HEK293 (cell line): ENCODE results near the gene LUC7L2.

Experiments used
- KLF16 ChIP-seq: fragments of 450-650 bp; formaldehyde crosslinking; IDR thresholded peaks from 2 replicates; pipeline ENCODE4 v1.5.1; 2017; ENCODE audit warnings: missing biosample characterization, missing genetic modification characterization
- RBAK ChIP-seq: fragments of 450-650 bp; formaldehyde crosslinking; IDR thresholded peaks from 2 replicates; pipeline ENCODE4 v1.5.1; 2016; ENCODE audit warnings: missing biosample characterization, missing genetic modification characterization
- SP3 ChIP-seq: fragments of 450-650 bp; formaldehyde crosslinking; IDR thresholded peaks from 2 replicates; pipeline ENCODE4 v1.5.1; 2016; ENCODE audit warnings: missing biosample characterization, missing genetic modification characterization
- YY1 ChIP-seq: fragments of 450-650 bp; formaldehyde crosslinking; IDR thresholded peaks from 2 replicates; pipeline ENCODE4 v1.5.1; 2018; ENCODE audit warnings: missing biosample characterization, missing genetic modification characterization
- ZNF114 ChIP-seq: fragments of 450-650 bp; formaldehyde crosslinking; IDR thresholded peaks from 2 replicates; pipeline ENCODE4 v1.5.0; 2017; ENCODE audit warnings: missing biosample characterization, missing genetic modification characterization
- ZNF221 ChIP-seq: fragments of 450-650 bp; formaldehyde crosslinking; IDR thresholded peaks from 2 replicates; pipeline ENCODE4 v1.5.1; 2017; ENCODE audit warnings: missing biosample characterization, missing genetic modification characterization, borderline replicate concordance
- ZNF561 ChIP-seq: fragments of 450-650 bp; IDR thresholded peaks from 2 replicates; pipeline ENCODE4 v1.5.1; 2018; ENCODE audit warnings: missing biosample characterization, missing genetic modification characterization, borderline replicate concordance
- ZNF596 ChIP-seq: fragments of 450-650 bp; IDR thresholded peaks from 2 replicates; pipeline ENCODE4 v1.5.0; 2018; ENCODE audit warnings: missing biosample characterization, mild to moderate bottlenecking, missing genetic modification characterization, moderate library complexity
- ZNF626 ChIP-seq: fragments of 450-650 bp; sonication (Bioruptor Pico); formaldehyde crosslinking; IDR thresholded peaks from 2 replicates; pipeline ENCODE4 v1.5.1; 2018; ENCODE audit warnings: missing biosample characterization, missing genetic modification characterization, inconsistent platforms
- ZNF664 ChIP-seq: fragments of 450-650 bp; formaldehyde crosslinking; IDR thresholded peaks from 2 replicates; pipeline ENCODE4 v1.5.1; 2016; ENCODE audit warnings: missing biosample characterization, missing genetic modification characterization
- ZNF776 ChIP-seq: fragments of 450-650 bp; formaldehyde crosslinking; IDR thresholded peaks from 2 replicates; pipeline ENCODE4 v1.5.0; 2017; ENCODE audit warnings: missing biosample characterization, missing genetic modification characterization, borderline replicate concordance
- TF ChIP-seq, protein P1 (sequence below): sonication (generic); formaldehyde crosslinking; IDR thresholded peaks from 2 replicates; pipeline ENCODE4 v1.8.1; 2022; ENCODE audit warnings: mild to moderate bottlenecking, moderate library complexity, missing genetic modification reagents
- TF ChIP-seq, protein P2 (sequence below): fragments of 450-650 bp; formaldehyde crosslinking; IDR thresholded peaks from 2 replicates; pipeline ENCODE4 v1.5.1; 2017; ENCODE audit warnings: missing biosample characterization, mild to moderate bottlenecking, missing genetic modification characterization, moderate library complexity
- TF ChIP-seq, protein P3 (sequence below): fragments of 450-650 bp; formaldehyde crosslinking; IDR thresholded peaks from 2 replicates; pipeline ENCODE4 v1.5.1; 2016; ENCODE audit warnings: missing biosample characterization, missing genetic modification characterization

GRCh38 chr7:139403601-139404000 is 43.9 kb downstream of the LUC7L2 start:
- TF ChIP-seq RBAK (tag by site-specific recombination) (no peak), ZNF596 (tag by site-specific recombination) (no peak), KLF16 (tag by site-specific recombination) (no peak), ZNF114 (tag by site-specific recombination) (no peak), ZNF221 (tag by site-specific recombination) (no peak), SP3 (tag by site-specific recombination) (no peak), ZNF664 (tag by site-specific recombination) (no peak), YY1 (tag by site-specific recombination) (no peak), ZNF626 (no peak), ZNF561 (no peak), ZNF776 (tag by site-specific recombination) (no peak)
- TF ChIP-seq, protein P1, sequence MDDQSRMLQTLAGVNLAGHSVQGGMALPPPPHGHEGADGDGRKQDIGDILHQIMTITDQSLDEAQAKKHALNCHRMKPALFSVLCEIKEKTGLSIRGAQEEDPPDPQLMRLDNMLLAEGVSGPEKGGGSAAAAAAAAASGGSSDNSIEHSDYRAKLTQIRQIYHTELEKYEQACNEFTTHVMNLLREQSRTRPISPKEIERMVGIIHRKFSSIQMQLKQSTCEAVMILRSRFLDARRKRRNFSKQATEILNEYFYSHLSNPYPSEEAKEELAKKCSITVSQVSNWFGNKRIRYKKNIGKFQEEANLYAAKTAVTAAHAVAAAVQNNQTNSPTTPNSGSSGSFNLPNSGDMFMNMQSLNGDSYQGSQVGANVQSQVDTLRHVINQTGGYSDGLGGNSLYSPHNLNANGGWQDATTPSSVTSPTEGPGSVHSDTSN, result no peak
- TF ChIP-seq, protein P2, sequence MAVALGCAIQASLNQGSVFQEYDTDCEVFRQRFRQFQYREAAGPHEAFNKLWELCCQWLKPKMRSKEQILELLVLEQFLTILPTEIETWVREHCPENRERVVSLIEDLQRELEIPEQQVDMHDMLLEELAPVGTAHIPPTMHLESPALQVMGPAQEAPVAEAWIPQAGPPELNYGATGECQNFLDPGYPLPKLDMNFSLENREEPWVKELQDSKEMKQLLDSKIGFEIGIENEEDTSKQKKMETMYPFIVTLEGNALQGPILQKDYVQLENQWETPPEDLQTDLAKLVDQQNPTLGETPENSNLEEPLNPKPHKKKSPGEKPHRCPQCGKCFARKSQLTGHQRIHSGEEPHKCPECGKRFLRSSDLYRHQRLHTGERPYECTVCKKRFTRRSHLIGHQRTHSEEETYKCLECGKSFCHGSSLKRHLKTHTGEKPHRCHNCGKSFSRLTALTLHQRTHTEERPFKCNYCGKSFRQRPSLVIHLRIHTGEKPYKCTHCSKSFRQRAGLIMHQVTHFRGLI, result no peak
- TF ChIP-seq, protein P3, sequence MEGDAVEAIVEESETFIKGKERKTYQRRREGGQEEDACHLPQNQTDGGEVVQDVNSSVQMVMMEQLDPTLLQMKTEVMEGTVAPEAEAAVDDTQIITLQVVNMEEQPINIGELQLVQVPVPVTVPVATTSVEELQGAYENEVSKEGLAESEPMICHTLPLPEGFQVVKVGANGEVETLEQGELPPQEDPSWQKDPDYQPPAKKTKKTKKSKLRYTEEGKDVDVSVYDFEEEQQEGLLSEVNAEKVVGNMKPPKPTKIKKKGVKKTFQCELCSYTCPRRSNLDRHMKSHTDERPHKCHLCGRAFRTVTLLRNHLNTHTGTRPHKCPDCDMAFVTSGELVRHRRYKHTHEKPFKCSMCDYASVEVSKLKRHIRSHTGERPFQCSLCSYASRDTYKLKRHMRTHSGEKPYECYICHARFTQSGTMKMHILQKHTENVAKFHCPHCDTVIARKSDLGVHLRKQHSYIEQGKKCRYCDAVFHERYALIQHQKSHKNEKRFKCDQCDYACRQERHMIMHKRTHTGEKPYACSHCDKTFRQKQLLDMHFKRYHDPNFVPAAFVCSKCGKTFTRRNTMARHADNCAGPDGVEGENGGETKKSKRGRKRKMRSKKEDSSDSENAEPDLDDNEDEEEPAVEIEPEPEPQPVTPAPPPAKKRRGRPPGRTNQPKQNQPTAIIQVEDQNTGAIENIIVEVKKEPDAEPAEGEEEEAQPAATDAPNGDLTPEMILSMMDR (tag by site-specific recombination), result no peak
